Measurements from ENCODE around the gene C1QC.
A peak's percentile ranks its signal among the peaks of the same experiment; 100 is the strongest.
"Not testable (repeated sequence)": the region's sequence is repeated elsewhere in the genome, so short reads cannot be mapped to it uniquely, and the experiment has no call there.

C1QC gene

DNA sequence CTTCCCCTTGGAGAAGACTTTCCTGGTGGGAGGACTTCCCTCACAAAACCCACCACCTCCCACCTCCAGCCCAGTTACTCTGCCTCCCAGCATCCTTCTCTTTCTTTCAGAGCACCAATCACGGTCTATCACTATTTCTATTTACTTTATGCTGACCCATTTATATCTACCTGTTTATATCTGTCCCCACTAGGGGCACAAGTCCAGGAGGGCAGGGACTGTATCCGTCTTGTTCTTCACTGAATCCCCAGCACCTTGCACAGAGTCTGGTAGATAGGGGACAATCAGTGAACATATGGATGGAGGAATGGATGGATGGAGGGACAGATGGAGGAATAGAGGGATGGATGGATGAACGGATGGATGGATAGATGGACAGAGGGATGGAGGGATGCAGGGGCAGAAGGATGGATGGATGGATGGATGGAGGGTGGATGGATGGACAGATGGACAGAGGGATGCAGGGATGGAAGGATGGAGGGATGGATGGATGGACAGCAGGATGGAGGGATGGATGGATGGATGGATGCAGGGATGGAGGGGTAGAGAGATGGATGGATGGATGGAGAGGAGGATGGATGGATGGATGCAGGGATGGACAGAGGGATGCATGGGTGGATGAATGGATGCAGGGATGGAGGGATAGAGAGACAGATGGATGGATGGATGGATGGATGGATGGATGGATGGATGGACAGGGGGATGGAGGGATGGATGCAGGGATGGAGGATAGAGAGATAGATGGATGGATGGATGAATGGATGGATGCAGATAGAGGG lies 15.1 kb downstream of the C1QC start:
- TF ChIP-seq TAF1 (IDR thresholded peaks at IDR 0.05; ENCODE audit: borderline replicate concordance, low read depth, low read length) = no peak
- no peak for TF ChIP-seq POLR2A (IDR thresholded peaks at IDR 0.05; ENCODE audit: low read depth, low read length)
- no peak for TF ChIP-seq POLR2AphosphoS5 (IDR thresholded peaks at IDR 0.05; ENCODE audit: low read depth, low read length)
- DNase-seq (ENCODE audit: insufficient read length) (no peak), FAIRE-seq (peak; percentile 17)

DNA sequence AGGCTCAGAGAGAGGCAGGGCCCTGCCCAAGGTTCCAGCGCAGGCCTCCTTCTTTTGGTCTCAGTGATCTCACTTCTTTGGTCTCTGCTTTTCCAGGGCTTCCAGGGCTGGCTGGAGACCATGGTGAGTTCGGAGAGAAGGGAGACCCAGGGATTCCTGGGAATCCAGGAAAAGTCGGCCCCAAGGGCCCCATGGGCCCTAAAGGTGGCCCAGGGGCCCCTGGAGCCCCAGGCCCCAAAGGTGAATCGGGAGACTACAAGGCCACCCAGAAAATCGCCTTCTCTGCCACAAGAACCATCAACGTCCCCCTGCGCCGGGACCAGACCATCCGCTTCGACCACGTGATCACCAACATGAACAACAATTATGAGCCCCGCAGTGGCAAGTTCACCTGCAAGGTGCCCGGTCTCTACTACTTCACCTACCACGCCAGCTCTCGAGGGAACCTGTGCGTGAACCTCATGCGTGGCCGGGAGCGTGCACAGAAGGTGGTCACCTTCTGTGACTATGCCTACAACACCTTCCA lies 17.3 kb downstream of the C1QC start:
- FAIRE-seq = no peak
- no peak for DNase-seq (ENCODE audit: insufficient read length)
- no peak for TF ChIP-seq TAF1 (IDR thresholded peaks at IDR 0.05; ENCODE audit: borderline replicate concordance, low read depth, low read length)
- no peak for TF ChIP-seq POLR2A (IDR thresholded peaks at IDR 0.05; ENCODE audit: low read depth, low read length)
- no peak for TF ChIP-seq POLR2AphosphoS5 (IDR thresholded peaks at IDR 0.05; ENCODE audit: low read depth, low read length)

- TF ChIP-seq POLR2AphosphoS5 (IDR thresholded peaks at IDR 0.05; ENCODE audit: low read depth, low read length) = no peak
- TF ChIP-seq POLR2A (IDR thresholded peaks at IDR 0.05; ENCODE audit: low read depth, low read length) = no peak
- TF ChIP-seq TAF1 (IDR thresholded peaks at IDR 0.05; ENCODE audit: borderline replicate concordance, low read depth, low read length) = no peak
- FAIRE-seq = no peak
- no peak for DNase-seq (ENCODE audit: insufficient read length)
Measured at GRCh38 chr1:22661880-22662279, 18.4 kb downstream of the C1QC start.

GRCh38 chr1:22662318-22662717 lies 18.9 kb downstream of the C1QC start:
- FAIRE-seq (no peak), DNase-seq (ENCODE audit: insufficient read length) (no peak)
- no peak for TF ChIP-seq POLR2A (IDR thresholded peaks at IDR 0.05; ENCODE audit: low read depth, low read length)
- TF ChIP-seq TAF1 (IDR thresholded peaks at IDR 0.05; ENCODE audit: borderline replicate concordance, low read depth, low read length) = no peak
- no peak for TF ChIP-seq POLR2AphosphoS5 (IDR thresholded peaks at IDR 0.05; ENCODE audit: low read depth, low read length)

DNA sequence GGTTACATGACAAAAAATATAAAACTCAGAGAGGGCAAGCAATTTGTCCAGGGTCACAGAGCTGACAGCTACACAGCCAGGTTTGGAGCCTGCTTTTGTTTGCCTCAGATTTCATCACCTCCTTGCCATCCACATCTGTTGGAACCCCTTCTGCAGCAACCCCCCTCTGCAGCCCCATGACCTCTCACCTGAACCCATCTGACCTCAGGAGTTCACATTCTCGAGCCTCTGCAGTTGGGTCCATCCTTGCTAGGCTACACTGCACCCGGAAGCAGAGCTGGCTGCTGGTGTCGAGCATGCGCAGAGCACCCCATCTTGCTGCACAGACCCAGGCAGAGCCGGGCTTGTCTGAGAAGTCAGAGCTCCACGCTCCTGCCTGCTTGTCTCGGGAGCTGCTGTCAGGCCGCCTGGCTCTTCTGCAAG lies 19.6 kb downstream of the C1QC start:
- FAIRE-seq (no peak), DNase-seq (ENCODE audit: insufficient read length) (no peak)
- no peak for TF ChIP-seq POLR2AphosphoS5 (IDR thresholded peaks at IDR 0.05; ENCODE audit: low read depth, low read length)
- TF ChIP-seq POLR2A (IDR thresholded peaks at IDR 0.05; ENCODE audit: low read depth, low read length) = no peak
- no peak for TF ChIP-seq TAF1 (IDR thresholded peaks at IDR 0.05; ENCODE audit: borderline replicate concordance, low read depth, low read length)

GRCh38 chr1:22665752-22666151 lies 22.3 kb downstream of the C1QC start:
- no peak for TF ChIP-seq TAF1 (IDR thresholded peaks at IDR 0.05; ENCODE audit: borderline replicate concordance, low read depth, low read length)
- DNase-seq (ENCODE audit: insufficient read length) (no peak), FAIRE-seq (no peak)

GRCh38 chr1:22666412-22666811 lies 23.0 kb downstream of the C1QC start:
- no peak for TF ChIP-seq POLR2AphosphoS5 (IDR thresholded peaks at IDR 0.05; ENCODE audit: low read depth, low read length)
- no peak for TF ChIP-seq POLR2A (IDR thresholded peaks at IDR 0.05; ENCODE audit: low read depth, low read length)
- TF ChIP-seq TAF1 (IDR thresholded peaks at IDR 0.05; ENCODE audit: borderline replicate concordance, low read depth, low read length) = no peak
- DNase-seq (ENCODE audit: insufficient read length) = no peak
- no peak for FAIRE-seq

- not testable (repeated sequence) for DNase-seq (ENCODE audit: insufficient read length); FAIRE-seq
Measured at GRCh38 chr1:22668840-22669239, 25.4 kb downstream of the C1QC start.

- no peak for FAIRE-seq
- DNase-seq (ENCODE audit: insufficient read length) = no peak
- TF ChIP-seq POLR2A (IDR thresholded peaks at IDR 0.05; ENCODE audit: low read depth, low read length) = no peak
Measured at GRCh38 chr1:22670352-22670975, 27.0 kb downstream of the C1QC start.

GRCh38 chr1:22671999-22672398 lies 28.6 kb downstream of the C1QC start:
- no peak for FAIRE-seq
- TF ChIP-seq POLR2A (IDR thresholded peaks at IDR 0.05; ENCODE audit: low read depth, low read length) (no peak), POLR2AphosphoS5 (IDR thresholded peaks at IDR 0.05; ENCODE audit: low read depth, low read length) (no peak), TAF1 (IDR thresholded peaks at IDR 0.05; ENCODE audit: borderline replicate concordance, low read depth, low read length) (no peak)

DNA sequence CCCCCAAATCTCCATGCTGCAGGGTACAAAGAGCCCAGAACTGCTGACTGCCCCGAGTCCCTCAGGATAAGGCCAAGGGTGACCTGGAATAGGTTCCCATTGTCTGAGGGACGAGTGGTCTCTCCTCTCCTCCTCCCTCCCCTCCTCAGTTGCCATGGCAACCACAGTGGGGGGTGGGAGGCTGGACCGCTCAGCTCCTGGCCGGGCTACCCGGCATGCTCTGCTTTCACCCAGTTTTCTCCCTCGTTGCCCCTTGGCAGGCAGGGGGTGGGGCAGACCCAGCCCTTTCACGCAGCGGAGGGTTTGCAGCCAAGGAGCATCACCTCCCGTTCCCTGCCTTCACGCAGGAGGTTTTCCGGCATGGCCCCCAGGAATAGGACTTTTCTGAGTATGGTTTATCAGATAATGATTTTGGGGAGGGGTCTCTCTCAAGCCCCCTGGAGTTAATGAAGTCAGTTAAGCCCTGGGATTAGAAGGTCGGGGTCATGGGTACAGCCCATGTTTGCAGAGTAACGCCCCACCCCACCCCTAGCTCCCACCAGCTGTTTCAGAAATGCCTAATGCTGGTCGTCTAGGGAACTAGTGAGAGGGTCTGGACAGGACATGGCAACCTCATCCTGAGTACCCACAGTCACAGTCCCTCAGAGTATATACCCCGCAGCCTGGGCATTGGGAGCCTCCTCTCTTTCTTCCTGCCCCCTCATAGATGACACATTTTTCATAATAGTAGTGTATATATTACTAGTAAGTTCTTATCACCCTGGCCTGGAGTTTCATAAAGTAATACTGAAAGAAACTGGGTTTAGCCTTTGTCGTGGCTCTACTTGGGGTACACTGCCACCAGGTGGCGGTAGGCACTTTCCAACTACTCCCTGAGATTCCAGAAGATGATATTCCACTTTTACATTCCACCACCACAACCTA lies 30.3 kb downstream of the C1QC start:
- FAIRE-seq = peak; percentile 60
- TF ChIP-seq TAF1 (IDR thresholded peaks at IDR 0.05; ENCODE audit: borderline replicate concordance, low read depth, low read length) (no peak), POLR2A (IDR thresholded peaks at IDR 0.05; ENCODE audit: low read depth, low read length) (no peak), POLR2AphosphoS5 (IDR thresholded peaks at IDR 0.05; ENCODE audit: low read depth, low read length) (no peak)
- no peak for DNase-seq (ENCODE audit: insufficient read length)

More at GRCh38 chr1:22671999-22672398, 28.6 kb downstream of the C1QC start:
- DNase-seq (ENCODE audit: insufficient read length) = no peak
